GM20431 (cell line): ENCODE data around the gene KIF19.

Experiments
- in situ Hi-C: fragments of 300-500 bp; cut with MseI, MboI; formaldehyde crosslinking; loops from one replicate; pipeline ENCODE4 v1.15.0; 2020; ENCODE audit warnings: low sequenced_read_pairs; ENCODE audit not compliant: unreplicated experiment

KIF19 gene

DNA sequence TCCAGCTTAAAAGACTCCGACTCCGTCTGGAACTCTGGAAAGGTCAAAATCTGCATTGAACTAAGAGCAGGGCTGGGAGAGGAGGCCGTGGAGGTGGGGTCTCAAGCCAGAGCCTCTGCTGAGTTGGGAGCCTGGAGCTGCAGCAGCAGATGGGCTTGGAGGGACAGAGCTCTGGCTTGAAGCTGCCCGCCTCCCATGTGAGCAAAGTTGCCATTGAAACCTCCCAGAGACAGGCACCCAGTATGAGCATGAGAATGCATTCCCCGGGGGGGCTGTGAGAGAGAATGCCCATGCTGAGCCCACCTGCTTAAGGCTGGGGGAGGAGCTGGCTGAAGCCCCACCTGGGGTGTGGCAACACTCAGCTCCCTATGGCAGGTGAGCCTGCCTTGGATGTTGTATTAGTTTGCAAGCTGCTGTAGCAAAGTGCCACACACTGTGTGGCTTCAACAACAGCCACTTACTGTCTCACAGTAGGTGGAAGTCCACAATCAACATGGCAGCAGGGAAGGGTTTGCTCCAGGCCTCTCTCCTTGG lies 9.6 kb downstream of the KIF19 start:
- in situ Hi-C loops = no loop called here

DNA sequence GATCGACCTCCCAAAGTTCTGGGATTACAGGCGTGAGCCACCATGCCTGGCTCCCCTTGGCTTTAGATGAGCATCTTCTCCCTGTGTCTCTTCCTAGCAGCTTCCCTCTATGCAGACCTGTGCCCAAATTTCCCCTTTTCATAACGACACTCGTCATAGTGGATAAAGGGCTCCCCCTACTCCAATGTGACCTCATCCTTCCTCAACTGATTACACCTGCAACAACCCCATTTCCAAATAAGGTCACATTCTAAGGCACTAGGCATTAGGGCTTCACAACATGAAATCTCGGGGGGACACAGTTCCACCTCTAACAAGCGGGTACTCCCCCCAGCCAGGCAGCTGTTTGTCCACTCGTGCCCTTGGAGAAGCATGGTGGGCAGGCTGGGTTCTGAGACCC lies 10.3 kb downstream of the KIF19 start:
- in situ Hi-C loops = no loop called here

DNA sequence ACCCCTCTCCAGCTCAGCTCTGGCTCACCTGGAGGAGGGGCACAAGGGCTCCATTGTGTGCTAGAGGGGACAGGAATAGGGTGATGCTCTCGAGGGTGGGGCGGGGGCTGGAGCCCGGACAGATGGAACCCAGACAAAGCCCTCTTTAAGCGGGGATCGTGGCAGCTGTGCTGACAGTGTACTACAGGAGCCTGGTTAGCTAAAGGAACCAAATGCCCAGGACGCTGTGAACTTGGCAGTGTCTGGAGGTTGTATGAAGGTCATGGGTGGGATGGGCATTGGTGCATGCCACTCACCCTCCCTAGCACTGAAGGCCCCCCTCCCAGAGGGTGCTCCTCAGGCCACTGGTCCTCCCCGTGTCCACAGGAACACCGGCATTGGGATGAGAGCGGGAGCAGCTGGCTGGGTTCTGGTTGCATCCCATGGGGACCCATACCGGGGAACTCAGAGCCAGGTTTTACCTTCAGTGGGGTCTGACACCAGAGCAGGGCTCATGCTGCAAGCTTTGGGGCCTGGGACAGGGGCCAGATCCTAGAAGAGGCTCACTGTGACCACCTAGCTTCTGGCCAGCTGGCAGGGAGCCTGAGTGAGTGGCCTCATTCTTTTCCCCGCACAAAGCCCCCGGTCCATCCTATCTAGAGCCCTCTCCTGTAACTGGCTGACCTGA lies 11.9 kb downstream of the KIF19 start:
- in situ Hi-C loops = no loop called here

DNA sequence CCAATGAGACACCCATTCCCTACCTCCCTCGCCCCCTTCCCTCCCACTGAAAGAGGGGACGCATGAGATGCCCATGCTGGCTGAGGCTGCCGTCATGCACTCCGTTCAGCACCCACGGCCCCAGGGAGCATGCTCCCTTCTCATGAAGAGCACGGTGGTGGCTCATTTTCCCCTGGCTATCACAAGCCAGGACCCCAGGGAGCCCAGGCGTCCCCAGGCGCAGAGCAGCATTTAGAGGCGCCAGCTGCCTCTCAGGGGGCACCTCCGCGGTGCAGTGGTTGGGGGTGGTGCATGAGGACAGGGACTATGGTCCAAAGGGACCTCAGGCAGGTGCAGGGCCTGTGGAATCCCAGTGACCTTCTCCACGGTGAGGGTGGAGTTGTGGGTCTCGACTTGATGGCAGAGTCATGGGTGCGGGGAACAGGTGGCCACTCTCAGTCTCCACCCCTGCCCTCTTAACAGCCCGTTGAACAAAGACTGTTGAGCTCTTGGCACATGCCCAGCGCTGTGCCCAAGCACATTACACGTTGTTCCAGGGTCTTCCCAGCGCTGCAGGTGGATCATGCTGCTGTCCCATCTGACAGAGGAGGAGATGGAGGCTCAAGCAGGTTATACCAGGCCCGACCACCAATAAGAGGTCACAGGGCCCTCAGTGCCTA lies 13.6 kb downstream of the KIF19 start:
- in situ Hi-C loops = no loop called here

DNA sequence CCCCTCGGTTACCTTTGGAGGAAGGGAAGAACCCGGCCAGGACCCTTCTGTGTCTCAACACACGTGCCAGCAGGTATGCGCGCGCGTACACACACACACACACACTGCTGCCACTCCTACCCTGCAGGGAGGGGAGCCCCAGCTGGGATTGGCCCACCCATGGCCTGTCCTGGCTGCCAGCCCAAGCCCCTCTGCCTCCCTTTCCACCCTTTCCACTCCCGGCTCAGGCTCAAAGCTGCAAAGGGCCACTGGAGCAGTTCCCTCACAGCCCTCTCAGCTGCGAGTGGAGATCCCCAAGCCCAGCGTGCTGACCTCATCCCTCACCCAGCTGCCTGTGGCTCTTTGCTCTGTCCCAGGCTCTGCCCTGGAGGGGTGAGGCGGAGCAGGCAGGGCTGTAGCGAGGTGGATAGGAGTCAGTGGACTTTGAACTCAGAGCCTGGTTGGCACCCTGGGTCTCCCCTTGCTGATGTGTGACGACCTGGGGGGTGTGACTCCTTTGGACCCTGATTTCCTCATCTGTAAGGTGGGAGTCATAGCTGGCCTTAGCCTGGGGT lies 14.5 kb downstream of the KIF19 start:
- in situ Hi-C loops = no loop called here

DNA sequence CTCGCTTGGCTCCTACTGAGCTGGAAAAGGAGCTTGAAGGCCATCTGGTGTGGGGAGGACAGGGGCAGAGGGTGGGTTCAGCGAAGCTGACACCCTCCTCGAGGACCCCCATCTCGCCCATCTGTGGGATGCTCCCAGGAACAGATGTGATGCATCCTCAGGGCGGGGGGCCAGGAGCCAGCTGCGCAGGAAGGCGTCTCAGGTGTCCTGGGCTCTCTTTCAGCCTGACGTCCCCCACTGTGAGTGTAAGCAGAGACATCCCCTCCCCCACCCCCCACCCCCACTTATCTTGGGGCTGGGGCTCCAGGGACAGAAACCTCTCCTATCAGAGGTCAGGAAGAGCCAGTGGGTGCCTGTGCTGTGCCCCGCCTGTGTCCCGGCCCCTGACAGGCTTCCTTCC lies 16.2 kb downstream of the KIF19 start:
- in situ Hi-C loops = no loop called here

DNA sequence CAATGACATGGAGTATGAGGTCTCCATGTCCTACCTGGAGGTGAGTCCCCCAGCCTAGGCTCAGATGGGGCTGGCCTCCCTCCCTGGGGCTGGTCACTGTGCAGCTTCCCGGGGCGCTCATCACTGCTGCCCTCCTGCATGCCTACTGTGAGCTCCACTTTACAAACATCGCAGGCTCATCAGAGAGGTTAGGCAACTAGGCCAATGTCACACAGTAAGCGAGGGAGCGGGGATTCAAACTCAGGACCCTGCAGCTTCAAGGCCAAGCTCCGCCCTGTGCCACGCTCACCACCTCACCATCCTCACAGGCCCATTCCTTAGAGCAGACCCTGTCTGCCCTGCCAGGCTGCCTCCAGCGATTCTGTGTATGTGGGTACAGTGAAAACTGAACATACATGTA lies 17.1 kb downstream of the KIF19 start:
- in situ Hi-C loops = no loop called here

DNA sequence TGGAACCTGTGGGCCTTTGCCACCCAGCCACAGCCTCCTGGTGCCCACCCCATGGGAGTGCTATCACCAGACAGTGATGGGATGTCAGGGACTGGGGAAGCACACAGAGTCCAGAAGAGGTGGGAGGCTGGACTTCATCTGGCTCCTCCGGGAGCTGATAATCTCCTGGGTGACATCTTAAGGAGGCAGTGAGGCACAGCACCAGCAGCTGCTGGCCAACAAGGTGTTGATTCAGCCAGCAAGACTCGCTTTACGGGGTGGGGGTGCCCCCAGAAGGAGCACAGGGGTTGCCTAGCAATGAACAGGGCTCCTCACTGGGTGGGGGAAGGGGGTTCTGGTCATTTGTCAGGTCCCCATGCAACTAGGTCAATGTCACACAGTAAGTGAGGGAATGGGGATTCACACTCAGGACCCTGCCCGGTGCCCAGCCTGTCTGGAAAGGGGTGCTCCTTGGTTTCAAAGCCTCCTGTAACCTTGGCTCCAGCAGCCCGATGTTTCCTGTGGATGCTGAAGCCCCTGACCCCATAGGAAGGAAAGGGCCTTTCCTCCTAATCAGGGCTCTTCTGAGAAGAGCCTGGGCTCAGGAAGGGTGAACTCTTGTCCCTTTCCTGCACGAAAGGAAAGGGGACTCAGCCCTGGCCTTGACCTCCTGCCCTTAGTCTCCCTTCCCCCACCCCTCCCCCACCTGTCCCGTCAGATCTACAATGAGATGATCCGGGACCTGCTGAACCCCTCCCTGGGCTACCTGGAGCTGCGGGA lies 17.7 kb downstream of the KIF19 start:
- in situ Hi-C loops = no loop called here

DNA sequence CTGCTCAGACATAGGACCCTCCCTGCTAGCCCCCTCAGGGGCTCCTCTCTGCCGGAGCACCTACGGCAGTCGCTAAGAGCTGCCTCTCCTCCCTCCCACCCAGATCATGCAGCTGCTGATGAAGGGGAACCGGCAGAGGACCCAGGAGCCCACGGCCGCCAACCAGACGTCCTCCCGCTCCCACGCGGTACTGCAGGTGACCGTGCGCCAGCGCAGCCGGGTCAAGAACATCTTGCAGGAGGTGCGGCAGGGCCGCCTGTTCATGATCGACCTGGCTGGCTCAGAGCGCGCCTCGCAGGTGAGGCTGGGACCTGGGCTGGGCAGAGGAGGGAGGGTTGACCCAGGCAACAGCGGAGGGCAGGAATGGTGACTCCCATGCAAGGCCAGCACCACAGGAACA lies 18.6 kb downstream of the KIF19 start:
- in situ Hi-C loops = no loop called here

DNA sequence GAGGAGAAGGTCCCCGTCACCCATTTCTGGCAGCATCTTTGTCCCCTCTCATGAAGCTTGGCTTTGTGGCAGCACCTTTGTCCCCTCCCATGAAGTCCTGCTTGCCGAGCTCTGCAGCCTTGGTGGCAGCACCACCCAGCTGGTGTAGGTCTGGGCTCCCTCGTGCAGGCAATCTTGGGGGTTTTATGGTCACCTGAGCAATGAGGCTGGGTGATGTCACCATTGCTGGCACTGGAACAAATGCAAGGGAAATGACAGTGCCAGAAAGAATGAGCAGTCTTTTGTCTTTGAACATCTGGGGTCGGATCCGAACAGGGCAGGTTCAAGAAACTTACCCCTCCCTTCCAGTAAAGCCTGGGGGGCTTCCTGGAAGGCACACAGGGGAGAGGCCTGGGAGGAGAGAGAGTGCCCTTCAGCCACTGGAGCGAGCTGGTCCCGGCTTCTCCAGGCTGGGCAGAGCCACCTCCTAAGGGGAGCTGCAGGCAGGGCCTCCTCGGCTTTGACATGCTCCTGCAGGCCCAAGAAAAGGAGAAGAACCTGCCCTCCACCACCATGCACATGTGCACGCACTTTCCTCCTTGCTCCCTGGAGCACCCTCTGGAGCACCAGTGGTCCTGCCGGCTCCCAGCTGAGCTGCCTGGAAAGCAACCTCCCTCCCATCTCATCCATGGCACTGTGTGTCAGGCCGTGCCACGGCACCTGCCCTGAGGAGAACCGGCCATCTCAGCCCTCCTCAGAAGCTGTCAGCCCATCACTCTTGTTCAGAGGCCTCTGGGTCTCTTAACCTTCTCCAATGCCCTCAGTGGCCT lies 19.6 kb downstream of the KIF19 start:
- in situ Hi-C loops = no loop called here

DNA sequence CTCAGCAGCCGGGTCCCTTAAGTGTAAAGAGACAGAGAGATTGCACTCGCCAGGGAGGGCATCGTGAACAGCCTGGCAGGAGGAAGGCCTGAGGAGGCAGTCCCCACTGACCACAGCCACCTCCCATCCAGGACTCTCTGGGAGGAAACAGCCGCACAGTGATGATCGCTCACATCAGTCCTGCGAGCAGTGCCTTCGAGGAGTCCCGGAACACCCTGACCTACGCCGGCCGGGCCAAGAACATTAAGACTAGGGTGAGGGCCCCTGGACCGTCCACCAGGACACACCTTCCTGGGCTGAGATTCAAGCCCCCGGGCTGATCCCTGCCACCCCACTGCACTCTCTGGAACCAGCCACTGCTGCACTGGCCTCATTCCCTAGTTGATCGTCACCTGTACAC lies 21.6 kb downstream of the KIF19 start:
- in situ Hi-C loops = no loop called here

DNA sequence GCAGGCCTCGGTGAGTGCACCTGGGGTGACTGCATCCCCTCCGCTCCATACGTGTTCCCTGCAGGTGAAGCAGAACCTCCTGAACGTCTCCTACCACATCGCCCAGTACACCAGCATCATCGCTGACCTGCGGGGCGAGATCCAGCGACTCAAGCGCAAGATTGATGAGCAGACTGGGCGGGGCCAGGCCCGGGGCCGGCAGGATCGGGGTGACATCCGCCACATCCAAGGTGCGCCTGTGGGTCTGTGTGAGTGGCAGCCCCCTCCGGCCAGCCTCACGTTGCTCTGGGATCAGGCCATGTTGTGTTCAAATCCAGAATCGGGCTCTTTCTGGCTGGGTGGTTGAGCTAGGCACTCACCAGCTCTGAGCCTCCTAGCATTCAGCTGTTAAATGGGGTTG lies 23.1 kb downstream of the KIF19 start:
- in situ Hi-C loops = no loop called here

DNA sequence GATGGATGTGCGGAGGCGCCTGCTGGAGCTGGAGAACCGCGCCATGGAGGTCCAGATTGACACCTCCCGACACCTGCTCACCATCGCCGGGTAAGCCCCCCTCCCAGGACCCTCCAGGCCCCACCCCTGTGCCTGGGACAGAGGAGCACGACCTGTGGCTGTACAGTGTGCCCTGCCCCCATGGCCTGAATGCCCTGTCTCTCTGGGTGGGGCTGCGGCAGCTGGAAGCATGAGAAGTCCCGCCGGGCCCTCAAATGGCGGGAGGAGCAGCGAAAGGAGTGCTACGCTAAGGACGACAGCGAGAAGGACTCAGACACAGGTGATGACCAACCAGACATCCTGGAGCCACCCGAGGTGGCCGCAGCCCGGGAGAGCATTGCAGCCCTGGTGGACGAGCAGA lies 24.5 kb downstream of the KIF19 start:
- in situ Hi-C loops = loop anchor here (10.0 kb wide), 1 partner anchor 46 kb away; no protein-coding TSS in a partner anchor

DNA sequence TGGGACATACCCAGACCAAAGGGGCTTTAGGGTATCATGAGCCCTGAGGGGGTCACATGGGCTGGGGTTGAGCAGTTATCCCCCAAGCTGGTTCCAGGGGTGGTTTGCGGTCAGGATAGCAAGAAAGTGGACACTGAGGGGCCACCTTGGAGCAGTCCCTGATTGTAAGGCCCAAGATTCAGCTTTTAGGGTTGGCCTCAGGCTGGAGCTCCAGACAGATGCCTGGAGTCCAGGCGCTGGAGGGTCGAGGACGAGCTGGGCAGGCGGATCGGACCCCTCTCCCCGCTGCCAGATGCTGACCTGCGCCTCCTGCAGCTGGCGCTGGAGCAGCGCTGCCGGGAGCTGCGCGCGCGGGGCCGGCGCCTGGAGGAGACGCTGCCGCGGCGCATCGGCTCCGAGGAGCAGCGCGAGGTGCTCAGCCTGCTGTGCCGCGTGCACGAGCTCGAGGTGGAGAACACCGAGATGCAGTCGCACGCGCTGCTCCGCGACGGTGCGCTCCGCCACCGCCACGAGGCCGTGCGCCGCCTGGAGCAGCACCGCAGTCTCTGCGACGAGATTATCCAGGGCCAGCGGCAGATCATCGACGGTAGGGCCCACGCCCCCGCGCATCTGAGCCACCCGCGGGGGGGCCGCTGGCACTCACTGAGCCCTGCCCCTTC lies 25.7 kb downstream of the KIF19 start:
- in situ Hi-C loops = loop anchor here (10.0 kb wide), 1 partner anchor 47 kb away; no protein-coding TSS in a partner anchor

DNA sequence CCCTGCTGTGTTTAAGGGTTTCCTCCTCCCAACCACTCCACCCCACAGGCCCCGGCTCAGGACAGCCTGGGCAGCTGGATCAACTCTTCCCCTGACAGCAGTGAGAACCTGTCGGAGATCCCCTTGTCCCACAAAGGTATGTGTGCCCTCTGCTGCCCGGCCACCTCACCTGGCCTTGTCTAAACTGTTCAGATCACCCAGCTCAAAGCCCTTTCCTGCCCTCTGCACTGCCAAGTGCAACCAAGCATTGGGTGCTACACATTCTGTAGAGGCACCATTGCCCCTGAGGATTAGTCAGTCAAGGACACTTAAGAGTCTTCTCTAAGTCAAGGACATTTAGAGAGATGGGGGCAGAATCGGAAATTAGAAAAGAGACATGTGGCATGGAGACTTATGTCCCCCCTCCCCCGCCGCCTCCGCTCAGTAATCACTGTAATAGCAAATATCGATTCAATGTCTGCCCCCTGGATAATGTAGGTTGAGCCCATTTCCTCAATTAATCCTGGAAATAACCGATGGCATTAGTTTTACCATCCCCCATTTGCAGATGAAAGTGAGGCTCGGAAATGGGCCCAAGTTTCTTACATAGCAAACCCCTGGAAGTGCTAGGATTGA lies 27.5 kb downstream of the KIF19 start:
- in situ Hi-C loops = loop anchor here (10.0 kb wide), 1 partner anchor 49 kb away; no protein-coding TSS in a partner anchor

DNA sequence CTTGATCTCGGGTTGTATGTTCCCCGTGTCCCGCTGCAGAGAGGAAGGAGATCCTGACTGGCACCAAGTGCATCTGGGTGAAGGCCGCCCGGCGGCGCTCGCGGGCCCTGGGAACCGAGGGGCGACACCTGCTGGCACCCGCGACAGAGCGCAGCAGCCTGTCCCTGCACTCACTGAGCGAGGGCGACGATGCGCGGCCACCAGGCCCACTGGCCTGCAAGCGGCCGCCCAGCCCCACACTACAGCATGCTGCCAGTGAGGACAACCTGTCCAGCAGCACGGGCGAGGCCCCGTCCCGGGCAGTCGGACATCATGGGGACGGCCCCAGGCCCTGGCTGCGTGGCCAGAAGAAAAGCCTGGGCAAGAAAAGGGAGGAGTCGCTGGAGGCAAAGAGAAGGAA lies 28.1 kb downstream of the KIF19 start:
- in situ Hi-C loops = loop anchor here (10.0 kb wide), 1 partner anchor 49 kb away; no protein-coding TSS in a partner anchor

DNA sequence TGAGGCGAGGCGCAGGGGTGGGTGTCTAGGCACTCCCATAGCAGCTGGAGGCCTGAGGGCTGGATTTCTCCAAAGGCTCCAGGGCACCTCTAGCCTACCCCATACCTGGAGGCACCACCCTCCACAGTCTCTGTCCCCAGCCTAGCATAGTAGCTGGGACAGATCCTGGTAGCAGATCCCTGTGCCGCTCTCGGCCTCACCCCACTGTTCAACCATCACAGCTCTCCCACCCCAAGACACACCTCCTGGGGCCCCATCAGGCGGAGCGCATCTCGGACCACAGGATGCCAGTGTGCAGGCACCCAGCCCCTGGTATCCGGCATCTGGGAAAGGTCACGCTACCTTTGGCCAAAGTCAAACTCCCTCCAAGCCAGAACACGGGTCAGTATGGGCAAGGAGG lies 28.5 kb downstream of the KIF19 start:
- in situ Hi-C loops = loop anchor here (10.0 kb wide), 1 partner anchor 50 kb away; no protein-coding TSS in a partner anchor

DNA sequence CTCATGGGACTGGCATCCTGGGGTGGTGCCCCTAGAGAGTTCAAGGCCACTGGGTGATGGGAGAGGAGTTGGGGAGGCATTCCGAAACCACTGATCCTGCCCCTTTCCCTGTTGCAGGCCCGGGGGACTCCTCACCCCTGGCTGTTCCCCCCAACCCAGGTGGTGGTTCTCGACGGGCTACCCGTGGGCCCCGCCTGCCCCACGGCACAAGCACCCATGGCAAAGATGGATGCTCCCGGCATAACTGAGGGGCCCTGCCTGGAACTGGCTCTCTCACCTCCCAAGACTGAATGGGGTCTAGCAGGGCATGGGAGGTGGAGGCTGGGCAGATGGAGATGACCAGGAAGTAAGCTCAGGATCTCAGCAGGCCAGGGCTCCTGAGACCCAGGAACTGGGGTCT lies 29.0 kb downstream of the KIF19 start:
- in situ Hi-C loops = loop anchor here (10.0 kb wide), 1 partner anchor 50 kb away; no protein-coding TSS in a partner anchor
